GM18873 (cell line): Measurements from ENCODE around the gene MITF.

Experiments
- ATAC-seq: cut with Tn5 transposase; IDR thresholded peaks from one replicate; pipeline ENCODE4 v1.9.1; 2021; ENCODE audit warnings: mild to moderate bottlenecking, moderate library complexity, moderate number of reproducible peaks; ENCODE audit not compliant: unreplicated experiment, low FRiP score

MITF gene

GRCh38 chr3:69739204-69740102 lies at the start of gene MITF:
Gene MITF, plus strand, starts transcription at chr3:69739464. Its CDS starts 134 bp downstream, at chr3:69739598.
- peak; percentile 96 for ATAC-seq

GRCh38 chr3:69691860-69692259 lies 47.4 kb upstream of the MITF start:
- no peak for ATAC-seq

GRCh38 chr3:69692761-69693160 lies 46.5 kb upstream of the MITF start:
- no peak for ATAC-seq

GRCh38 chr3:69695443-69695842 lies 43.8 kb upstream of the MITF start:
- ATAC-seq, result no peak

GRCh38 chr3:69695933-69696332 lies 43.3 kb upstream of the MITF start:
- no peak for ATAC-seq

GRCh38 chr3:69696367-69696766 lies 42.9 kb upstream of the MITF start:
- ATAC-seq, result no peak

GRCh38 chr3:69697381-69697780 lies 41.9 kb upstream of the MITF start:
- ATAC-seq, result no peak

GRCh38 chr3:69698728-69699127 lies 40.5 kb upstream of the MITF start:
- ATAC-seq, result no peak

GRCh38 chr3:69699183-69699582 lies 40.1 kb upstream of the MITF start:
- no peak for ATAC-seq

GRCh38 chr3:69700949-69701348 lies 38.3 kb upstream of the MITF start:
- ATAC-seq, result no peak

- no peak for ATAC-seq
Observed at GRCh38 chr3:69710153-69710977, 28.9 kb upstream of the MITF start.

- ATAC-seq, result no peak
Observed at GRCh38 chr3:69712269-69712668, 27.0 kb upstream of the MITF start.

GRCh38 chr3:69712933-69713332 lies 26.3 kb upstream of the MITF start:
- ATAC-seq, result no peak

- no peak for ATAC-seq
Observed at GRCh38 chr3:69715204-69715603, 24.1 kb upstream of the MITF start.

GRCh38 chr3:69716119-69716518 lies 23.1 kb upstream of the MITF start:
- ATAC-seq, result no peak

GRCh38 chr3:69718866-69719586 lies 20.2 kb upstream of the MITF start:
- no peak for ATAC-seq

GRCh38 chr3:69719587-69720122 lies 19.6 kb upstream of the MITF start:
- no peak for ATAC-seq

GRCh38 chr3:69720824-69721223 lies 18.4 kb upstream of the MITF start:
- ATAC-seq, result no peak

- no peak for ATAC-seq
Observed at GRCh38 chr3:69723389-69723788, 15.9 kb upstream of the MITF start.

GRCh38 chr3:69724722-69725435 lies 14.4 kb upstream of the MITF start:
- ATAC-seq, result no peak
